GM12872 (cell line): ENCODE measurements around the gene GGACT.

Experiments
- CTCF ChIP-seq: IDR thresholded peaks from 3 replicates; pipeline ENCODE4 v1.5.1; 2011; ENCODE audit warnings: low read depth, mild to moderate bottlenecking, low read length, moderate library complexity; ENCODE audit not compliant: insufficient read depth

Gene GGACT

GRCh38 chr13:100526318-100527000 is 62.1 kb downstream of the GGACT start:
- TF ChIP-seq CTCF: no peak

GRCh38 chr13:100525453-100526317 is 62.9 kb downstream of the GGACT start:
- no peak for TF ChIP-seq CTCF

- TF ChIP-seq CTCF: no peak
These were observed 64.6 kb downstream of the GGACT start for GRCh38 chr13:100523981-100524386.

- TF ChIP-seq CTCF: no peak
These were observed 65.2 kb downstream of the GGACT start for GRCh38 chr13:100523411-100523810.

- TF ChIP-seq CTCF: no peak
These were observed 65.8 kb downstream of the GGACT start for GRCh38 chr13:100522618-100523309.

- TF ChIP-seq CTCF: no peak
These were observed 66.6 kb downstream of the GGACT start for GRCh38 chr13:100521851-100522617.
